Endothelial cell (in vitro differentiated cells): ENCODE data around the gene ATP6V1G3. TPM values are rescaled to one million over a fixed set of nuclear protein-coding genes. Genes with fewer than 3 reads are reported as not detected.

ENCODE experiments used
- DNase-seq: peaks from one replicate; pipeline ENCODE4 v3.0.0; 2021; ENCODE audit warnings: low spot score
- H3K27ac Mint-ChIP-seq: one replicate; pipeline ENCODE4 v1.8.0; 2021; ENCODE audit warnings: mixed read lengths, inconsistent platforms; ENCODE audit not compliant: unreplicated experiment
- H3K27me3 Mint-ChIP-seq: one replicate; pipeline ENCODE4 v1.8.0; 2021; ENCODE audit warnings: mild to moderate bottlenecking, moderate library complexity, mixed read lengths, inconsistent platforms; ENCODE audit not compliant: unreplicated experiment
- H3K36me3 Mint-ChIP-seq: one replicate; pipeline ENCODE4 v1.8.0; 2021; ENCODE audit warnings: mild to moderate bottlenecking, low read depth, mixed read lengths, inconsistent platforms; ENCODE audit not compliant: unreplicated experiment
- H3K4me1 Mint-ChIP-seq: one replicate; pipeline ENCODE4 v1.8.0; 2021; ENCODE audit warnings: mild to moderate bottlenecking, mixed read lengths, inconsistent platforms; ENCODE audit not compliant: unreplicated experiment
- H3K4me3 Mint-ChIP-seq: one replicate; pipeline ENCODE4 v1.8.0; 2021; ENCODE audit warnings: mild to moderate bottlenecking, mixed read lengths, inconsistent platforms; ENCODE audit not compliant: unreplicated experiment
- H3K9me3 Mint-ChIP-seq: one replicate; pipeline ENCODE4 v1.8.0; 2021; ENCODE audit warnings: mixed read lengths, inconsistent platforms; ENCODE audit not compliant: unreplicated experiment
- CTCF ChIP-seq: fragments of 200-600 bp; sonication (generic); IDR thresholded peaks from one replicate; pipeline ENCODE4 v1.5.0; 2021; ENCODE audit warnings: antibody characterized with exemption; ENCODE audit not compliant: unreplicated experiment
- total RNA-seq: library from RNA; stranded (reverse); fragmentation: NEBNext Ultra II Directional; extraction: Animal tissue kit (Norgen Biotek cat#: 25700); gene quantifications from one replicate; pipeline ENCODE4 v1.2.1, GENCODE V29; 2021; ENCODE audit not compliant: unreplicated experiment

Gene ATP6V1G3
- total RNA-seq, 1 donor from 2014 or later: not detected

GRCh38 chr1:198552668-198553416 is 12.4 kb upstream of the ATP6V1G3 start:
- H3K27ac Mint-ChIP-seq: no peak overlapping the region
- H3K4me3 Mint-ChIP-seq: no peak overlapping the region
- H3K4me1 Mint-ChIP-seq: peaks cover 10% of the 10 kb centered on the region
- H3K9me3 Mint-ChIP-seq: no peaks in the 10 kb centered on the region
- no peaks in the 10 kb centered on the region for H3K36me3 Mint-ChIP-seq
- no peak for TF ChIP-seq CTCF
- peaks cover 2% of the 10 kb centered on the region for H3K27me3 Mint-ChIP-seq
- no peak for DNase-seq

DNA sequence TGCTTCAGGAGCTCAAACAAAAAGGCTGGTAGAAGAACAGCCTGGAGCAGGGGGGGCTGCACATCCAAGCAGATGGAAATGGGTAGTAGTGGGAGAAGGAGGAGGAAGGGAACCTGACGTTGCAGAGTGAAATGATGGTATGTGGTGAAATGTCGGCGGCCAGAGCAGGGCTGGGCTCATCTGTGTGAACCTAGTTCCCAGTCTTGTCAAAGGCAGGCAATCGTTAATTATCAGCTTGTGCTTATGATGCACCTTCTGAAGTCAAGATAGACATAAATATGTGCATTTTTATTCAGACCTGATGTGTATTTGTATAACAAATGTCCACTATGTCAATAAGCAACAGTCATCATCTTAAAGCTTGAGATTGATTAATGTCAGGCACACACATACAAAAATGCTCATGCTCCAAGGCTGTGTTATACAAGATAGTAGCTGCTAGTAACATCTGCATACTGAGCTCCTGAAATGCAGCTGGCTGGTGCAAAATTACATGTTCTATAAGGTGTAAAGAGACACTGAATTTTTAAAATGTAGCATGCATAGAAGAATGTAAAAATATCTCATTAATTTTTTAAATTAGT is 10.6 kb upstream of the ATP6V1G3 start:
- Mint-ChIP-seq H3K4me1 (no peaks in the 10 kb centered on the region), H3K4me3 (no peak overlapping the region), H3K9me3 (no peaks in the 10 kb centered on the region), H3K27ac (no peak overlapping the region), H3K27me3 (no peaks in the 10 kb centered on the region), H3K36me3 (no peaks in the 10 kb centered on the region)
- no peak for DNase-seq
- TF ChIP-seq CTCF: no peak

DNA sequence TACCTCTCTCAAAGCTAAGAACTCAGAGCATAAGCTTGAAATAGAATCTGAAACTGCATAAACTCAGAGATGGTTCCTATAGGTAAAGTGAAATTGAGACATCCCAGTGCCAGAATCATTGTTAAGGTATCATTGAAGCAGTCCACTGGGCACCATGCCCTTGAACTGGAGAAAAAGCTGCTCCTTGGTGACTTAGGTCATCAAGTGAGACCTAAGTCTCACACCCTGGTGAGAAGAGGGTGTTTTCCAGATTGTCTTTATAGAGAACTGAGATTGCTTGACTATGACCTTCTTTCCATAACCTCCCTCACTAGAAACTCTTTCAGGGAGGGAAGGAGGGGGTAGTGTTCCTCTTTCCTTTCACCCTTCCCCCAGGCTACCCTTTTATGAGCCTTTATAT is 9.4 kb upstream of the ATP6V1G3 start:
- Mint-ChIP-seq H3K4me3 (no peak overlapping the region), H3K4me1 (no peaks in the 10 kb centered on the region), H3K27me3 (no peaks in the 10 kb centered on the region), H3K27ac (no peak overlapping the region), H3K36me3 (no peaks in the 10 kb centered on the region), H3K9me3 (no peaks in the 10 kb centered on the region)
- no peak for TF ChIP-seq CTCF
- no peak for DNase-seq

DNA sequence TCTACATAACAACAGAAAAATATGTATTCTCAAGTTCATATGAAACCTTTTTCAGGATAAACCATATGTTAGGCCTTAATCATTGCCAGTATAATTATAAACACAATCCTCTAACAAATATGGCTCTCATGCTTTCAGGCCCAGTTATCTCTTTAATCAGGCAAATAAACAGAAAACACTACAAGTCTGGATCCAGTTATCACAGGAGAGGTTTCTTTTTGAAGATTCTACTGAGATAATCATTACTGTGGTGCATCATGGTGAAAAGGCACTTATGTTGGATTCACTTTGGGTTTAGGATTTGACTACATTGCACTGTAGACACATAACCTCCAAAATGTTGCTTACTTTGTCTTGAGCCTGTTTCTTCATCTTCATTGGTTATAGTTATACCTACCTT is 8.4 kb upstream of the ATP6V1G3 start:
- H3K4me1 Mint-ChIP-seq: no peaks in the 10 kb centered on the region
- no peak overlapping the region for H3K27ac Mint-ChIP-seq
- no peaks in the 10 kb centered on the region for H3K27me3 Mint-ChIP-seq
- no peak for TF ChIP-seq CTCF
- no peaks in the 10 kb centered on the region for H3K36me3 Mint-ChIP-seq
- H3K4me3 Mint-ChIP-seq: no peak overlapping the region
- no peaks in the 10 kb centered on the region for H3K9me3 Mint-ChIP-seq
- no peak for DNase-seq

GRCh38 chr1:198545156-198545555 is 4.7 kb upstream of the ATP6V1G3 start:
- no peaks in the 10 kb centered on the region for H3K36me3 Mint-ChIP-seq
- no peak overlapping the region for H3K4me3 Mint-ChIP-seq
- no peaks in the 10 kb centered on the region for H3K4me1 Mint-ChIP-seq
- no peak for DNase-seq
- TF ChIP-seq CTCF: no peak
- no peaks in the 10 kb centered on the region for H3K9me3 Mint-ChIP-seq
- H3K27me3 Mint-ChIP-seq: no peaks in the 10 kb centered on the region
- H3K27ac Mint-ChIP-seq: no peak overlapping the region
